HCEC 1CT (cell line): ENCODE data around the gene MCOLN3.
A peak's percentile ranks its signal among the peaks of the same experiment; 100 is the strongest.

Experiments
- DNase-seq: peaks from one replicate; pipeline ENCODE4 v3.0.0-alpha.2; 2017

The MCOLN3 gene

GRCh38 chr1:85048296-85049064 lies at the start of gene MCOLN3:
Gene MCOLN3, minus strand, starts transcription at chr1:85048500. Its CDS starts 3,140 bp downstream, at chr1:85045360.
- DNase-seq, result no peak

- DNase-seq, result no peak
These were observed 45.3 kb upstream of the MCOLN3 start for GRCh38 chr1:85093644-85094043.

- no peak for DNase-seq
These were observed 43.5 kb upstream of the MCOLN3 start for GRCh38 chr1:85091671-85092280.

GRCh38 chr1:85090225-85090624 lies 41.9 kb upstream of the MCOLN3 start:
- no peak for DNase-seq

GRCh38 chr1:85089203-85089602 lies 40.9 kb upstream of the MCOLN3 start:
- DNase-seq, result no peak

- no peak for DNase-seq
These were observed 40.1 kb upstream of the MCOLN3 start for GRCh38 chr1:85088408-85088784.

- DNase-seq, result peak; percentile 7
These were observed 39.5 kb upstream of the MCOLN3 start for GRCh38 chr1:85087659-85088407.

GRCh38 chr1:85085417-85085816 lies 37.1 kb upstream of the MCOLN3 start:
- no peak for DNase-seq

- peak; percentile 26 for DNase-seq
These were observed 30.6 kb upstream of the MCOLN3 start for GRCh38 chr1:85078903-85079302.

- no peak for DNase-seq
These were observed 26.2 kb upstream of the MCOLN3 start for GRCh38 chr1:85074365-85074964.

GRCh38 chr1:85070972-85071492 lies 22.7 kb upstream of the MCOLN3 start:
- no peak for DNase-seq

GRCh38 chr1:85068846-85069245 lies 20.5 kb upstream of the MCOLN3 start:
- DNase-seq, result no peak

- no peak for DNase-seq
These were observed 17.2 kb upstream of the MCOLN3 start for GRCh38 chr1:85065550-85065949.

GRCh38 chr1:85062425-85063026 lies 14.2 kb upstream of the MCOLN3 start:
- no peak for DNase-seq

GRCh38 chr1:85061711-85062424 lies 13.6 kb upstream of the MCOLN3 start:
- DNase-seq, result peak; percentile 97

- no peak for DNase-seq
These were observed 11.7 kb upstream of the MCOLN3 start for GRCh38 chr1:85060038-85060437.

- DNase-seq, result no peak
These were observed 11.3 kb upstream of the MCOLN3 start for GRCh38 chr1:85059563-85059962.

GRCh38 chr1:85058786-85059185 lies 10.5 kb upstream of the MCOLN3 start:
- DNase-seq, result no peak

GRCh38 chr1:85058311-85058710 lies 10.0 kb upstream of the MCOLN3 start:
- no peak for DNase-seq

GRCh38 chr1:85054664-85055063 lies 6.4 kb upstream of the MCOLN3 start:
- no peak for DNase-seq

GRCh38 chr1:85049735-85050166 lies 1.5 kb upstream of the MCOLN3 start:
- DNase-seq, result no peak
